Glomerular visceral epithelial cell (primary cell): ENCODE measurements around the gene TMEM120A.
"Not testable (repeated sequence)": the region's sequence is repeated elsewhere in the genome, so short reads cannot be mapped to it uniquely, and the experiment has no call there.

Experiments used
- DNase-seq: peaks from one replicate; pipeline ENCODE4 v3.0.0-alpha.2; 2016; ENCODE audit errors: extremely low spot score

Gene TMEM120A

GRCh38 chr7:75994388-75995051, at the start of gene TMEM120A:
Gene TMEM120A (minus strand): TSS chr7:75994595. CDS start chr7:75994570, 25 bp downstream.
- peak; percentile 91 for DNase-seq

GRCh38 chr7:76040126-76040525, 45.7 kb upstream of the TMEM120A start:
- no peak for DNase-seq

GRCh38 chr7:76037310-76037709, 42.9 kb upstream of the TMEM120A start:
- peak; percentile 65 for DNase-seq

GRCh38 chr7:76031964-76032363, 37.6 kb upstream of the TMEM120A start:
- no peak for DNase-seq

GRCh38 chr7:76029682-76030081, 35.3 kb upstream of the TMEM120A start:
- DNase-seq: not testable (repeated sequence)

- no peak for DNase-seq
Measured at GRCh38 chr7:76023002-76023401, 28.6 kb upstream of the TMEM120A start.

- DNase-seq: no peak
Measured at GRCh38 chr7:76022026-76022780, 27.8 kb upstream of the TMEM120A start.

GRCh38 chr7:76020031-76020714, 25.8 kb upstream of the TMEM120A start:
- DNase-seq: peak; percentile 39

GRCh38 chr7:76018520-76018919, 24.1 kb upstream of the TMEM120A start:
- DNase-seq: not testable (repeated sequence)

- no peak for DNase-seq
Measured at GRCh38 chr7:76016191-76016947, 22.0 kb upstream of the TMEM120A start.

- no peak for DNase-seq
Measured at GRCh38 chr7:76011442-76011861, 17.1 kb upstream of the TMEM120A start.

GRCh38 chr7:76009672-76010600, 15.5 kb upstream of the TMEM120A start:
- no peak for DNase-seq

GRCh38 chr7:76008156-76008687, 13.8 kb upstream of the TMEM120A start:
- DNase-seq: no peak

- DNase-seq: not testable (repeated sequence)
Measured at GRCh38 chr7:76005004-76005403, 10.6 kb upstream of the TMEM120A start.

- no peak for DNase-seq
Measured at GRCh38 chr7:76003351-76003750, 9.0 kb upstream of the TMEM120A start.

GRCh38 chr7:76002822-76003221, 8.4 kb upstream of the TMEM120A start:
- DNase-seq: no peak

GRCh38 chr7:76002139-76002538, 7.7 kb upstream of the TMEM120A start:
- DNase-seq: no peak

GRCh38 chr7:76000566-76000965, 6.2 kb upstream of the TMEM120A start:
- DNase-seq: no peak

GRCh38 chr7:75998038-75998437, 3.6 kb upstream of the TMEM120A start:
- no peak for DNase-seq

- DNase-seq: no peak
Measured at GRCh38 chr7:75996476-75996875, 2.1 kb upstream of the TMEM120A start.

GRCh38 chr7:75995996-75996395, 1.6 kb upstream of the TMEM120A start:
- no peak for DNase-seq
